ENCODE results near the gene CLASRP.

The CLASRP gene

DNA sequence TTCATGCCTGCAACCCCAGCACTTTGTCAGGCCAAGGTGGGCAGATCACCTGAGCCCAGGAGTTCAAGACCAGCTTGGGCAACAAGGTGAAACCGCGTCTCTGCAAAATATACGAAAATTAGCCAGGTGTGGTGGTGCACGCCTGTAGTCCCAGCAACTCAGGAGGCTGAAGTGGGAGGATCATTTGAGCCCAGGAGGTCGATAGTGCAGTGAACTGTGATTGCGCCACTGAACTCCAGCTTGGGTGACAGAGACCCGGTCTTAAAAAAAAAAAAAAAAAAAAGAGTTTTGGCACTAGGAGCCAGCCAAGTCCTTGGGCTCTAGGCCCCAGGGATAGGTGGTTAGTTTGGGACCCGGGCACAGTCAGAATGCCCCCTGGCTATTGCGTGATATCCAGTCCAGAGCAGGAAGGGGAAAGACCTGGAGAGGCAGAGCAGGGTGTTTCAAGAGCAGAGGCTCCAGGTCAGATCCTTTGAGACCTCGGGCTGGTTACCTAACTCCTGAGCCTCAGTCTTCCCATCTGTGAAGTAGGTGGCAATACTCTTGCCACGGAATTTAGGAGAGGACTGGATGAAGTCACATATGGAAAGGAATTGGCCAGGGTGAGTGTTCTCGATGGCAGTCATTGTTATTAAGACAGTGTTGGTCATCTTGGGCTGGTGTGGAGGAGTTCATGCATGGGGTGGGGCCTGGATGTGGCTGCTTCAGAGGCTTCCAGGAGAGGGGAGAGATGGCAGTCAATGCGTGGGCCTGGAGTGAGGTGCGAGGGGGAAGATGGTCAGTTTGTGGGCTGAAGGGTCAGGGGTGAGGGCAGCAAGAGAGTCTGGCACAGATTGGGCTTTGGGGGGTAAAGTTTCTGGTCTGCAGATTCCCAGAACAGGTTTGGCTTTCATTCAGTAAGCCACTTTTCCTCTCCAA lies 56.9 kb downstream of the CLASRP start:
- DNase-seq (ENCODE audit: insufficient read length, low spot score) (no peak), FAIRE-seq (no peak)
- TF ChIP-seq, protein P1, sequence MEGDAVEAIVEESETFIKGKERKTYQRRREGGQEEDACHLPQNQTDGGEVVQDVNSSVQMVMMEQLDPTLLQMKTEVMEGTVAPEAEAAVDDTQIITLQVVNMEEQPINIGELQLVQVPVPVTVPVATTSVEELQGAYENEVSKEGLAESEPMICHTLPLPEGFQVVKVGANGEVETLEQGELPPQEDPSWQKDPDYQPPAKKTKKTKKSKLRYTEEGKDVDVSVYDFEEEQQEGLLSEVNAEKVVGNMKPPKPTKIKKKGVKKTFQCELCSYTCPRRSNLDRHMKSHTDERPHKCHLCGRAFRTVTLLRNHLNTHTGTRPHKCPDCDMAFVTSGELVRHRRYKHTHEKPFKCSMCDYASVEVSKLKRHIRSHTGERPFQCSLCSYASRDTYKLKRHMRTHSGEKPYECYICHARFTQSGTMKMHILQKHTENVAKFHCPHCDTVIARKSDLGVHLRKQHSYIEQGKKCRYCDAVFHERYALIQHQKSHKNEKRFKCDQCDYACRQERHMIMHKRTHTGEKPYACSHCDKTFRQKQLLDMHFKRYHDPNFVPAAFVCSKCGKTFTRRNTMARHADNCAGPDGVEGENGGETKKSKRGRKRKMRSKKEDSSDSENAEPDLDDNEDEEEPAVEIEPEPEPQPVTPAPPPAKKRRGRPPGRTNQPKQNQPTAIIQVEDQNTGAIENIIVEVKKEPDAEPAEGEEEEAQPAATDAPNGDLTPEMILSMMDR (IDR thresholded peaks at IDR 0.05; ENCODE audit: insufficient read depth, missing control alignments), result no peak

DNA sequence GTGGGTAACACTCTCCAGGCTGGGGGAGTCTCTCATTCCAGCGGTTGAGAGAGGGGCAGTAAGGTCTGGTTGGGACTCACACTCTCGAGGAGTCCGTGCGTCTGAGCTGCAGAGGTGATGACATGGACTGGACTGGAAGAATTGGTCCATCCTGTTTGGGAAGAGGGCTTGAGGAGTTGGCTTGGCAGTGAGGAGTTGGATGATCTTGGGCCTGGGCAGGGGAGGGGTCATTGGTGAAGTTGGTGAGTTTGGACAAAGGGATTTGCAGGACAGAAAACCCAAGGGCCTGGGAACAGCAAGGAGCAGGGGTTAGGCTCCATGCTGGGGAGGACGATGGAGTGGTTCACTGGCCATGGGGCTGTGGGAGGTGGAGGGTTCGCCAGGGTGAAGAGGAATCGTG lies 57.9 kb downstream of the CLASRP start:
- FAIRE-seq (no peak), DNase-seq (ENCODE audit: insufficient read length, low spot score) (no peak)
- TF ChIP-seq, protein P1 (IDR thresholded peaks at IDR 0.05; ENCODE audit: insufficient read depth, missing control alignments), result no peak

DNA sequence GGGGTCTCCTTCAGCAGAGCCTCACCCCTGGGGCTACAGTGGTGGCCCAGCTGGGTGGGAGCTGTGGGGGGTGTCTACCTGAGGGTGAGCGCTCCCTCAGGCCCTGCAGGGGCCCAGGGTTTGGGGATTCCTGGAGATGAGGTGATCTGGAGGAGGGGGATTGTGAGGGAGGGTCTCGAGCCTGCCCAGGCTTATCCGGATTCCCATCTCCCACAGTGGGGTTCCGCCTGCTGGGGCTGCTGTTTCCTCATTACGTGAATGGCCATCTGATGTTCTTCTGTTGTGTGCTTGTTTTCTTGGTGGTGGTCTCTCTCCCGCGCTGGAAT lies 58.6 kb downstream of the CLASRP start:
- FAIRE-seq, result no peak
- DNase-seq (ENCODE audit: insufficient read length, low spot score), result no peak
- TF ChIP-seq, protein P1 (IDR thresholded peaks at IDR 0.05; ENCODE audit: insufficient read depth, missing control alignments), result no peak

DNA sequence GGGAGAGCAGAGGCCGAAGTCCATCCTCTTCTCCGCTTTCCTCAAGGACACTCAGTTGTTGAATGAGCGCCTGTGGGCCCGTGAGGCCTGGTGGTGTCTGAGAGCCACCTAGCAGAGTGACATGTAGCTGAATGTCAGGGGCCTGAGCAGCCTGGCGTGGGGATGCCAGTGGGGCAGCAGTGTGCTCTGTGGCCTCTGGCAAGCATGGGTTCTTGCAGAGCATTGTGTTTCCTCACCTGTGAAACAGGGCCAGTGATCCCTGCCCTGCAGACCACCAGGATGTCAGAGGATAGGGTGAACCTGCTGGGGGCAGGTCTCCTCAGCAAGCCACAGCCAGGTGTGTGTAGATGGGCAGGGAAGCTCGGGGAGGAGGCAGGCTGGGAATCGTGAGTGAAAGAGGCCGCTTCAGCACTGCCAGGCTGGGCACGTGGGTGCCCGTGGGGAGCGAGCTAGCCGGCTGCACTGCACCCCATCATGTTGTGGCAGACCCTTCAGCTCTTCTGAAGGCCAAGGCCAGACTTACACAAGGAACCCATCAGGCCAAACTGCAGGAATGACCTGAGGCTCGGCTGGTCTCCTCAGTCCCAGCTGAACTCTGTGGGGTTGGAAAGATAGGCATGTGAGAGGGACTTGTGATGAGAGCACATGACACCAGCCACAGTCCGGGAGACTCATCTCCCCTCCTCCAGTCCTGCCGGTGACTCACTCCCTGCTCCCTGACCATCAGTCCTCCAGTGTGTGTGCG lies 59.1 kb downstream of the CLASRP start:
- no peak for FAIRE-seq
- DNase-seq (ENCODE audit: insufficient read length, low spot score), result no peak
- TF ChIP-seq, protein P1 (IDR thresholded peaks at IDR 0.05; ENCODE audit: insufficient read depth, missing control alignments), result no peak

DNA sequence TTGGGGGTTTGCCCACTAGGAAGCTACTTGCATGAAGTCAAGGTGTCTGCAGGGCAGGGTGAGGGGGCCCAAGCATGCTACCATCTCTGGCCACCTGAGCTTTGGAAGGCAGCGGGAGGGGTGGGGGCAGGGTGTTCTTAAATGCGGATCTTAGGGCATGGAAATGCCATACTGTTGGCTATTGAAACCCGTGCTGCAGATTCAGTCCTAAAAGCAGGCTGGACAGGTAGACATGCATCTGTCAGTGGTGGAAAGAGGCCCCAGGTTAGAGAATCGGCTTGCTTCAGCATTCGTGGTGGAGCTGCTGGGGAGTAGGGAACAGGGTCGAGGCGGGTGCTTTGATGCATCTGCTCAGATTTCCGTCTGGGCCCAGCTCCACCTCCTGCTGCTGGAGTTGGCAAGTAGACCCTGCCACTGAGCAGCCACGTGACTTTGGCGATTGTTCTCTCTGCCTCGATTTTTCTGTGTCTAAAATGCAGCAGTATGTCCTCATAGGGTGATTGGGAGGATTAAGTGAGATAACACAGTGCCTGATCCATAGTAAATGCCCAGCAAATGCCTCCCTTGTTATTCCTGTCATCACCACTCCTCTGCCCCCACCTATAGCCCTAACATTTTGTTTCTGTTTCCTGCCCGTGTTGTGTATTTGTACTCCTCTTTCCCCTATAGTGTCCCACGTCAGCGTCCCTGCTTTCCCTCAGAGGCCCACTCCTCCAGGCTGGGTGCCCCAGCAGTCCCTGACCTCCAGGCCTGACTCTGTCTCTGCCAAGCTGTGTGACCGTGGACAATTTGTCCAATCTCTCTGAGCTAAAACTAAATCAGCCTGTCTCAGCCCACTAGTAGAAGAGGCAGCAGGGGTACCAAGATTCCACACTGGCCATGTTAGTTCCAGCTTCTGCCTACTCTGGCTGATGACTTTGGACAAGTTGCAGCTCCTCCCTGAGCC lies 59.9 kb downstream of the CLASRP start:
- TF ChIP-seq, protein P1 (IDR thresholded peaks at IDR 0.05; ENCODE audit: insufficient read depth, missing control alignments), result no peak
- no peak for DNase-seq (ENCODE audit: insufficient read length, low spot score)

DNA sequence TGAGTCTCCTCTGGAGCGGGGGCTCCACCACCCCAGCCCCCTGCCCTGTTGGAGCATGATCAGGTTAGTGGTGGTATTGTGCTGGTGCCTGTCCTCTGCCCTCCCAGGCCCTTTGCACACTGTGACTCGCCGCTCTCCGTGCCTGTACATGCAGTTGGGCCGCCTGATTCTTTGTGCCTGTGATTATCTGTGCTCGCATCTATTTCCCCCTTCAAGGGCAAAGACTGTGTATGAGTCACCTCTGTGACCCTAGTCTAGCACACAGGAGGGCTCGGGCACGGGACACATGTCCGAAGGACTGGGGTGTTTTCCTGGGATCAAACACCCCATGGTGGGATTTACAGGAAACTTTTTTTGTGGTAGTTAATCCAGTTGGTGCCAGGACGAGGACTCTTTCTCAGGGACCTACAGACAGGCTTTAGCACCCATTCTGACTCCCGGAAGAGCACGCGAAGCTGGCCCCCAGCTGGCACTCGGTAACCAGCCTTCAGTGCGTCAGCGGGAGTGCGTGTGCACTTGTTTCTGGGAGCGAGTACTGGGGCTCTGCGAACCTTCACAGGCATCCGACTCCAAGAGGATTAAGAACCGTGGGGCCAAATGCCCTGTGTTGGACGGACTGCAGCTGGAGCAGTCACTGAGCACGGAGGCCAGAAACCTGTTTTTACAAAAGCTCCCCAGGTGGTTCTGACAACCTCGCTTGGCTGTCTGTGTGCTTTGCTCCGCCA lies 60.8 kb downstream of the CLASRP start:
- DNase-seq (ENCODE audit: insufficient read length, low spot score), result no peak
- TF ChIP-seq, protein P1 (IDR thresholded peaks at IDR 0.05; ENCODE audit: insufficient read depth, missing control alignments), result no peak
- no peak for FAIRE-seq

More for the DNA sequence above, 59.9 kb downstream of the CLASRP start:
- FAIRE-seq, result no peak

Data from D721Med (cell line).